Measurements from ENCODE around the gene ATP8B3. TPM values are rescaled to one million over a fixed set of nuclear protein-coding genes. Genes with fewer than 3 reads are reported as not detected.

ATP8B3 gene
- total and polyA plus RNA-seq, 10 of the 15 experiments (the other 5 are each of a cell fraction or from before 2014, with no cell fraction given), result 0.13 to 1.7 (median 0.52) TPM

DNA sequence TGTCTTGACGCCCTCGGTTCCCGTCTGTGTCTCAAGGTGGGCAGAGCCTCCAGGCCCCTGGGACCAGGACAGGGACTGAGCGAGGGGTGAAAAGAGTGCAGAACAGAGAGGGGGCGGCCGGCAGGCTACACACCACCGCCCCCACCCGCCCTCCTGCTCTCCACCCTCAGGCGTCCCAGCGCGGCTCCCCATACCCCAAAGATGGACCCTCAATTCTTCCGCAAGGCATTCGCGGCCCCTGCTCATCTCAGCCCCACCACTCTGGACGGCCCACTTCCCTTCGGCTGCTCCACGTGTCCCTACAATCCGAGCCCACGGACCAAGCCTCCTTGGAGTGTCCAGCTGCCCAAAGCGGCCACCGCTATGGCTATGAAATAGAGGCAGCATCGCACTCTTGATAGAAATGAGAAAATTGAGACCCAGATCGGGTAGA is 49.5 kb upstream of the ATP8B3 start:
- TF ChIP-seq SPI1 (IDR thresholded peaks at IDR 0.05; ENCODE audit: borderline replicate concordance, insufficient read depth, low read depth, low read length) (peak; percentile 2; the same call in 1 of the 2 replicates), SMC3 (IDR thresholded peaks at IDR 0.05; ENCODE audit: borderline replicate concordance, low read length) (no peak)
- intact Hi-C loops (cut with micrococcal nuclease; ENCODE audit: unreplicated experiment), result no loop called here

DNA sequence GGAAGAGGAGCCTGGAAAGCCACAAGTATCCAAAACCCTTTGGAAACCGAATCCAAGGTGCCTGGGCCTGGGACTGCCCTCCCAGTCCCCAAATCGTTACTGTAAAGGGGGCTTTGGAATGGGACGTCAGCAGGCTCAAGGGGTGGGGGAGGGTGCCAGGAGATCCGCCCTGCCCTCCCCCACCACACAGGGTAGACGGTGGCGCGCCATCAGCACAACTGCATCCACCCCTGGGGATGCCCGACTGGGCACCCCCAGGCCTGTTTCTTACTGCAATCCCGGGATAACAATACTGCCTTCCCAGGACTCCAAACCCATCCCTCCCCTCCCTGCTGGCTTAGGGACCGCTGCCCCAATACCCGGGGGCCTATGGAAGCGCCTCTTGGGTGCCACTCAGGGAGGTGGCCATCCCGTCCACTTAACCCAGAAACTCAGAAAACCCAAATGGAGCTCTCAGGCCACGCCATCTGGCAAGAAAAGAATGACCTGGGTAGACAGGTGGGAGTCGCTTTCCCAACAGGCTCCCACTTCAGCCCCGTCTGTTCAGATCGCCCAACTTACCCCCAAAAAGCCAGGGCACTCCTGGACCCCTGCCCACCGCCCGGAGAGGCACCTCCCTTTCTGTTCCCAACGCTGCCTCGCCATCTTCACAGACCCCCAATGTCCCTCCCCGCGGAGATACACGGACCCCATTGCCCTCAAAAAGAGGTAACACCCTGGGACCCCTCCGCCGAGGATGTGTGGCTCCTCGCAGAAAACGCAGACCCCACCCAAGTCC is 48.9 kb upstream of the ATP8B3 start:
- H2AFZ ChIP-seq (ENCODE audit: control insufficient read depth, low read depth, low read length), result no peak overlapping the region
- in situ Hi-C loops (cut with MboI) (loop anchor here (25.0 kb wide), 1 partner anchor 1501 kb away; the partner anchor contains the start of gene NFIC), intact Hi-C loops (cut with micrococcal nuclease; ENCODE audit: unreplicated experiment) (no loop called here)
- no TSS peak for BruUV-seq (replicated peaks)
- peaks cover 0 to under 1% of the 10 kb centered on the region in 2 experiments; a peak in 1 of 4 replicates for H3K36me3 ChIP-seq (ENCODE audit: control insufficient read depth in 2 of 2, insufficient read depth in 2 of 2, low read length in 1 of 2)
- WGBS (ENCODE audit: insufficient coverage, insufficient replicate concordance, low lambda C conversion rate, missing lambda C conversion rate), result 38% methylated on average over 28 of the region's 28 CpGs
- no peak overlapping the region for H3K27ac ChIP-seq (ENCODE audit: control insufficient read depth, insufficient read depth)
- FAIRE-seq (no peak), DNase-seq (ENCODE audit: low read depth, low spot score) (no peak), ATAC-seq (no peak)
- ChIA-PET POLR2A (interaction anchor here (0.6 to 1.2 kb wide), 2 partner anchors 15 to 171 kb away, joined by 3 read pairs; no protein-coding TSS in a partner anchor), SMC1A (ENCODE audit: uncharacterized antibody, unreplicated experiment) (no interaction called here), RAD21 (ENCODE audit: unreplicated experiment) (no interaction called here), CTCF (no interaction called here)
- H3K4me1 ChIP-seq (ENCODE audit: control insufficient read depth, insufficient read depth, low read length), result peaks cover 11% of the 10 kb centered on the region
- peak overlapping the region; percentile 56 for H3K9ac ChIP-seq (ENCODE audit: control insufficient read depth, insufficient read depth, low read length)
- no peaks in the 10 kb centered on the region for H3K27me3 ChIP-seq (replicated peaks in 1 of 2; ENCODE audit: control insufficient read depth in 2 of 2, insufficient read depth in 2 of 2, low read length in 1 of 2)
- H3K4me2 ChIP-seq (ENCODE audit: control insufficient read depth, insufficient read depth), result peak overlapping the region; percentile 72
- H3K79me2 ChIP-seq (ENCODE audit: control insufficient read depth, insufficient read depth, low read length), result peaks cover 69% of the 10 kb centered on the region
- H3K9me3 ChIP-seq (replicated peaks; ENCODE audit: control insufficient read depth, insufficient read depth, low read length), result no peaks in the 10 kb centered on the region
- peaks cover 7% of the 10 kb centered on the region; the same call in 1 of the 2 replicates for H4K20me1 ChIP-seq (ENCODE audit: control insufficient read depth, insufficient read depth)
- peak overlapping the region; percentile 94 for H3K4me3 ChIP-seq
- TF ChIP-seq SIX5 (IDR thresholded peaks at IDR 0.05; ENCODE audit: low read depth, low read length, severe bottlenecking), result no peak
- TF ChIP-seq, protein P1, sequence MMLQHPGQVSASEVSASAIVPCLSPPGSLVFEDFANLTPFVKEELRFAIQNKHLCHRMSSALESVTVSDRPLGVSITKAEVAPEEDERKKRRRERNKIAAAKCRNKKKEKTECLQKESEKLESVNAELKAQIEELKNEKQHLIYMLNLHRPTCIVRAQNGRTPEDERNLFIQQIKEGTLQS (IDR thresholded peaks at IDR 0.05; ENCODE audit: borderline replicate concordance, extremely low read depth, low read depth, low read length), result no peak
- TF ChIP-seq PAX5 (IDR thresholded peaks at IDR 0.05; ENCODE audit: borderline replicate concordance, low read depth, low read length), result no peak
- TF ChIP-seq, protein P2, sequence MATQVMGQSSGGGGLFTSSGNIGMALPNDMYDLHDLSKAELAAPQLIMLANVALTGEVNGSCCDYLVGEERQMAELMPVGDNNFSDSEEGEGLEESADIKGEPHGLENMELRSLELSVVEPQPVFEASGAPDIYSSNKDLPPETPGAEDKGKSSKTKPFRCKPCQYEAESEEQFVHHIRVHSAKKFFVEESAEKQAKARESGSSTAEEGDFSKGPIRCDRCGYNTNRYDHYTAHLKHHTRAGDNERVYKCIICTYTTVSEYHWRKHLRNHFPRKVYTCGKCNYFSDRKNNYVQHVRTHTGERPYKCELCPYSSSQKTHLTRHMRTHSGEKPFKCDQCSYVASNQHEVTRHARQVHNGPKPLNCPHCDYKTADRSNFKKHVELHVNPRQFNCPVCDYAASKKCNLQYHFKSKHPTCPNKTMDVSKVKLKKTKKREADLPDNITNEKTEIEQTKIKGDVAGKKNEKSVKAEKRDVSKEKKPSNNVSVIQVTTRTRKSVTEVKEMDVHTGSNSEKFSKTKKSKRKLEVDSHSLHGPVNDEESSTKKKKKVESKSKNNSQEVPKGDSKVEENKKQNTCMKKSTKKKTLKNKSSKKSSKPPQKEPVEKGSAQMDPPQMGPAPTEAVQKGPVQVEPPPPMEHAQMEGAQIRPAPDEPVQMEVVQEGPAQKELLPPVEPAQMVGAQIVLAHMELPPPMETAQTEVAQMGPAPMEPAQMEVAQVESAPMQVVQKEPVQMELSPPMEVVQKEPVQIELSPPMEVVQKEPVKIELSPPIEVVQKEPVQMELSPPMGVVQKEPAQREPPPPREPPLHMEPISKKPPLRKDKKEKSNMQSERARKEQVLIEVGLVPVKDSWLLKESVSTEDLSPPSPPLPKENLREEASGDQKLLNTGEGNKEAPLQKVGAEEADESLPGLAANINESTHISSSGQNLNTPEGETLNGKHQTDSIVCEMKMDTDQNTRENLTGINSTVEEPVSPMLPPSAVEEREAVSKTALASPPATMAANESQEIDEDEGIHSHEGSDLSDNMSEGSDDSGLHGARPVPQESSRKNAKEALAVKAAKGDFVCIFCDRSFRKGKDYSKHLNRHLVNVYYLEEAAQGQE (IDR thresholded peaks at IDR 0.05; ENCODE audit: low read depth, low read length), result no peak
- TF ChIP-seq STAT1 (conservative IDR thresholded peaks at IDR 0.05), result no peak
- no peak for TF ChIP-seq TBL1XR1 (IDR thresholded peaks at IDR 0.05; ENCODE audit: low read depth, low read length)
- no peak for TF ChIP-seq NR2F1 (conservative IDR thresholded peaks at IDR 0.05)
- no peak for TF ChIP-seq POU2F2 (IDR thresholded peaks at IDR 0.05; ENCODE audit: borderline replicate concordance, low read depth, low read length)
- TF ChIP-seq BHLHE40 (IDR thresholded peaks at IDR 0.05; ENCODE audit: borderline replicate concordance in 1 of 2, low read depth in 2 of 2, low read length in 1 of 2), result no peak

More for the DNA sequence above, 49.5 kb upstream of the ATP8B3 start:
- no peaks in the 10 kb centered on the region for H3K9me3 ChIP-seq (replicated peaks; ENCODE audit: control insufficient read depth, insufficient read depth, low read length)
- in situ Hi-C loops (cut with MboI), result loop anchor here (25.0 kb wide), 1 partner anchor 1501 kb away; the partner anchor contains the start of gene NFIC
- H2AFZ ChIP-seq (ENCODE audit: control insufficient read depth, low read depth, low read length), result no peak overlapping the region
- ChIA-PET POLR2A (interaction anchor here (1.2 kb wide), 1 partner anchor 15 kb away, joined by 3 read pairs; no protein-coding TSS in a partner anchor), SMC1A (ENCODE audit: uncharacterized antibody, unreplicated experiment) (no interaction called here), CTCF (no interaction called here), RAD21 (ENCODE audit: unreplicated experiment) (no interaction called here)
- FAIRE-seq (no peak), ATAC-seq (no peak), DNase-seq (ENCODE audit: low read depth, low spot score) (no peak)
- H3K4me1 ChIP-seq (ENCODE audit: control insufficient read depth, insufficient read depth, low read length), result peaks cover 8% of the 10 kb centered on the region
- peak overlapping the region; percentile 94 for H3K4me3 ChIP-seq
- peak overlapping the region; percentile 56 for H3K9ac ChIP-seq (ENCODE audit: control insufficient read depth, insufficient read depth, low read length)
- no peaks in the 10 kb centered on the region for H3K27me3 ChIP-seq (replicated peaks in 1 of 2; ENCODE audit: control insufficient read depth in 2 of 2, insufficient read depth in 2 of 2, low read length in 1 of 2)
- peaks cover 7% of the 10 kb centered on the region; the same call in 1 of the 2 replicates for H4K20me1 ChIP-seq (ENCODE audit: control insufficient read depth, insufficient read depth)
- WGBS (ENCODE audit: insufficient coverage, insufficient replicate concordance, low lambda C conversion rate, missing lambda C conversion rate), result 25% methylated on average over 21 of the region's 23 CpGs
- peak overlapping the region; percentile 35; the same call in 1 of the 2 replicates for H3K27ac ChIP-seq (ENCODE audit: control insufficient read depth, insufficient read depth)
- no peaks in the 10 kb centered on the region for H3K36me3 ChIP-seq (ENCODE audit: control insufficient read depth in 2 of 2, insufficient read depth in 2 of 2, low read length in 1 of 2)
- H3K4me2 ChIP-seq (ENCODE audit: control insufficient read depth, insufficient read depth), result peak overlapping the region; percentile 72
- peaks cover 63% of the 10 kb centered on the region for H3K79me2 ChIP-seq (ENCODE audit: control insufficient read depth, insufficient read depth, low read length)
- BruUV-seq (replicated peaks), result no TSS peak

Data from GM12878 (cell line).